Duodenal mucosa (tissue), 2 donors: ENCODE measurements around the gene DAD1.
"Not testable (repeated sequence)": the region's sequence is repeated elsewhere in the genome, so short reads cannot be mapped to it uniquely, and the experiment has no call there.

Experiments
- H3K27ac ChIP-seq: one replicate; pipeline ENCODE4 v1.7.0; 2013; ENCODE audit warnings: low read depth, low read length
- H3K27me3 ChIP-seq, 2 donors: one replicate each; pipeline ENCODE4 v1.7.0; 2013; ENCODE audit warnings: low read length in 2 of 2, control low read depth in 1 of 2; ENCODE audit not compliant: insufficient read depth in 2 of 2, control insufficient read depth in 1 of 2
- H3K36me3 ChIP-seq, 2 donors: one replicate each; pipeline ENCODE4 v1.7.0; 2013; ENCODE audit warnings: low read length in 2 of 2, control low read depth in 1 of 2; ENCODE audit not compliant: insufficient read depth in 2 of 2, control insufficient read depth in 1 of 2
- H3K4me1 ChIP-seq, 2 donors: one replicate each; pipeline ENCODE4 v1.7.0; 2013; ENCODE audit warnings: low read length in 2 of 2, control low read depth in 1 of 2; ENCODE audit not compliant: insufficient read depth in 2 of 2, control insufficient read depth in 1 of 2
- H3K4me3 ChIP-seq, 2 donors: one replicate each; pipeline ENCODE4 v1.7.0; 2013; ENCODE audit warnings: low read length in 2 of 2, low read depth in 1 of 2
- H3K9ac ChIP-seq, 2 donors: one replicate each; pipeline ENCODE4 v1.7.0; 2013; ENCODE audit warnings: low read length in 2 of 2, low read depth in 1 of 2
- H3K9me3 ChIP-seq, 2 donors: one replicate each; pipeline ENCODE4 v1.7.0; 2013; ENCODE audit warnings: low read length in 2 of 2, control low read depth in 1 of 2; ENCODE audit not compliant: control insufficient read depth in 1 of 2

Gene DAD1

DNA sequence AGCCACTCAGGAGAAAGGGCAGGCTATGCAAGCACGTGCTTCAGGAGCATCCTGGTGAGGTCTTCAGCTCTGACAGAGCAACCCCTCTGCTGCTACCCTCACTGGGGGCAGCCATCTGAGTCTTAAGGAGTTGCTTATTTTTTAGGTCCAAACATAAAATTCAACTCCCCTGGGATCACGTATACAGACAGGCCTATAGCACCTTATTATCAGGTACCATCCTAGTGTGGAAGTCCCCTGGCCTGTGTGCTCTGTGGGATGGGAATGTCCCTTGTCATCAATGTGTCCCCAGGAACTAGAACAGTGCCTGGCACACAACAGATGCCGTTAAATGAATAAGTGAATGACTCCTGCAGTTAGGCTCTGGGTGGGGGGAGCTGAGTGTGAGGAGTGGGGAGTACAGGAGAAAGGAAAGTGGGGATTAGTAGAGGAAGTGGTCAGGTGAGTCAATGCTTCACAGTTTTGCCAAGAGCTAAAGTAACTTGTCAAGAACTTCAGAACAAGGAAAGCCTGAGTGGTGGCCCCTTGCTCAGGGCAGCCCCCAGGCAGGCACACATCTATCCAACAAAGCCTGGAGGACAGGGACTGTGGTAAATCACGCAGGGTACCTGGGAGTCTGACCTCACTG lies 33.5 kb downstream of the DAD1 start:
- Histone ChIP-seq H3K4me1 (peaks cover 48 to 56% of the 10 kb centered on the region in 2 donors), H3K27me3 (no peaks in the 10 kb centered on the region), H3K9ac (peak overlapping the region; percentile 34 to 39), H3K4me3 (no peak overlapping the region), H3K36me3 (no peaks in the 10 kb centered on the region), H3K9me3 (no peaks in the 10 kb centered on the region), H3K27ac (peak overlapping the region; percentile 79)

DNA sequence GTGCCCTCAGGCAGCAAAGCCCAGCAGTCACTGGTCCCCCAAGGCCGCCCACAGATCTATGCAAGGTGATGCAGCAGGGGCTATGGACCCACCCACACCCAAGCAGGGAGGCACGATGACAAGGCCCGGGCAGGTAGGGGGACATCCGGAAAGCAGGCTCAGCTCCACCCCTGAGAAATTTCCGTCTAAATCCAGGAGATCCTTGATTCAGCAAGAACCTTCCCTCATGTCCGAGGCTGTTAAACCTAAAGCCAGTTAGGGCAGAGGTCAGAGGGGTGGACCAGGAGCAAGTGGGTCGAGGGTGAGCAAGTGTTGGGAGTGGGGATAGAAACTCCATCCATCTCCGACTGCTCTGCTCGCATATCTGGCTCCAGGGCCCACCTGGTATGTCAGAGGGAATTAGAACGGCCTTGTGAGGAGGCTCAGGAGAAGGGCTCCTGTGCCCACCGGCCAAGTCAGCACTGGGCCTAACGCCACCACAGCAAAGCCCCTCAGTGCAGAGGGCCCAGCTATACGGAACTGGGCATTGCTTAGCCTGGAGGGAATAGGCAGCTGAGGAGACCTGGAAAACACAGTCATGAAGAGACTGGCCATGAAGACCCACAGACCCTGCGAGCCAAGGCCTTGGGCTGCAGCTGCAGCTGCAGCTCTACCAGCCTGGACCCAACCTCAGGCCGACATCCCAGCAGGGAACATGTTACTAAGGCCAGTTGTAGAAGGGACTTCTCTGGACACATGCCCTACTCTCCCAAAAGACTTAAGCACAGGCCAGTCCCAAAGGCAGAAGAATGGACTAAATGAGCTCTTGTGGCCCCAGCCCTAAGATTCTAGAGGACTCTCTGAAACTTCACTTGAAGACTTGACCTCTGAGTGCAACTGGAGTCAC lies 34.3 kb downstream of the DAD1 start:
- H3K27ac ChIP-seq, result peak overlapping the region; percentile 45
- no peaks in the 10 kb centered on the region for H3K36me3 ChIP-seq

DNA sequence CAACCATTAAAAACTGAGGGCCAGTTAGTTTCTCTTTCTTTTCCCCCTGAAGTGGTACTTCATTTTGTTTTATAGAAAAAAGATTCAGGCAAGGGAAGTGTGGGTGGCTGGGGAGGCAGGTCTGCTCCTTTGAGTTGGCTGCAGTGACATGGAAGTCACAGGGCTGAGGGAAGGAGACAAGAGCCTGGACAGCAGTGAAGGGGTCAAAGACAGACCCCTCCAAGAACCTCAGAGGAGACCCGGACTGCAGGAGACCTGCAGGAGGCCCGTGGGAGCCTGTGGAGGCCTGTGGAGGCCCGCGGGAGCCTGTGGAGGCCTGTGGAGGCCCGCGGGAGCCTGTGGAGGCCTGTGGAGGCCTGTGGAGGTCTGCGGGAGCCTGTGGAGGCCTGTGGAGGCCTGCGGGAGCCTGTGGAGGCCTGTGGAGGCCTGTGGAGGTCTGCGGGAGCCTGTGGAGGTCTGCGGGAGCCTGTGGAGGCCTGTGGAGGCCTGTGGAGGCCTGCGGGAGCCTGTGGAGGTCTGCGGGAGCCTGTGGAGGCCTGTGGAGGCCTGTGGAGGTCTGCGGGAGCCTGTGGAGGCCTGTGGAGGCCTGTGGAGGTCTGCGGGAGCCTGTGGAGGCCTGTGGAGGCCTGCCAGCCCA lies 35.0 kb downstream of the DAD1 start:
- not testable (repeated sequence) for H3K27me3 ChIP-seq, H3K9ac ChIP-seq, H3K9me3 ChIP-seq, H3K4me3 ChIP-seq, H3K27ac ChIP-seq, H3K36me3 ChIP-seq
- peaks cover 48 to 55% of the 10 kb centered on the region in 2 donors for H3K4me1 ChIP-seq

More for the DNA sequence above, 34.3 kb downstream of the DAD1 start:
- peaks cover 48 to 56% of the 10 kb centered on the region in 2 donors for H3K4me1 ChIP-seq
- peak overlapping the region in 1 of 2 donors; percentile 9 for H3K9ac ChIP-seq
- H3K4me3 ChIP-seq, result no peak overlapping the region
- H3K9me3 ChIP-seq, result no peaks in the 10 kb centered on the region
- no peaks in the 10 kb centered on the region for H3K27me3 ChIP-seq

DNA sequence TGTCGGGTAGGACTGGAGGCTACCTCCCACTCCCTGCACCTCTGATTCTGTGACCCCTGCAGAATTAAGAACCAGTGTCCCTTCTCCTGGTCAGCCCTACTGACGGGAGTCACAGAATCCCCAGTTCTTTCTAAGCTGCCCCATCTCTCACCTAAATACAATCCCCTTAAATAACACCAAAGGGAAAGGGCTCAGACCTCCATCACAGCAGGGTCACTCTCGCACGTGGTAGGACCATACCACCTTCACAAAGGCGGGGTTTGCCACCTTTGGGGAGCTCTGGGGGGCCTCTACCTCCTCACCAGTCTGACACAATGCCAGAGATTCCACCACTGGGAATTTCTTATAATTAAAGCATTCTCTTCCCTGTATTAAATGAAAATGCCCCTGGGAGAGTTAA lies 35.6 kb downstream of the DAD1 start:
- no peak overlapping the region for H3K4me3 ChIP-seq
- no peak overlapping the region for H3K9ac ChIP-seq
- H3K4me1 ChIP-seq, result peaks cover 42 to 50% of the 10 kb centered on the region in 2 donors
- no peaks in the 10 kb centered on the region for H3K27me3 ChIP-seq
- no peaks in the 10 kb centered on the region for H3K36me3 ChIP-seq
- no peaks in the 10 kb centered on the region for H3K9me3 ChIP-seq
- no peak overlapping the region for H3K27ac ChIP-seq

DNA sequence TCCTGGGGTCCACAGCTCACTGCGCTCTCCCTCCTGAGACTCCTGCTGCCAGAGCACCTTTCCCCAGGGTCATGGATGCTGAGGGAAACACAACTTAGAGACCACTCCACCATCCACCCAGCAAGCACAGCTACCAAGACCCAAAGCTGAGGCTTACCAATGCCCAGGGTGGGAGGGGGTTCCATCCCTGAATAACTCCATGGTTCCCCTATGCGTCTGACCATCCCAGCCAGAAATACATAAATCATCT lies 36.3 kb downstream of the DAD1 start:
- H3K4me3 ChIP-seq, result no peak overlapping the region
- no peak overlapping the region for H3K9ac ChIP-seq
- no peaks in the 10 kb centered on the region for H3K36me3 ChIP-seq
- H3K27me3 ChIP-seq, result no peaks in the 10 kb centered on the region
- no peaks in the 10 kb centered on the region for H3K9me3 ChIP-seq
- H3K27ac ChIP-seq, result no peak overlapping the region
- peaks cover 41 to 49% of the 10 kb centered on the region in 2 donors for H3K4me1 ChIP-seq

DNA sequence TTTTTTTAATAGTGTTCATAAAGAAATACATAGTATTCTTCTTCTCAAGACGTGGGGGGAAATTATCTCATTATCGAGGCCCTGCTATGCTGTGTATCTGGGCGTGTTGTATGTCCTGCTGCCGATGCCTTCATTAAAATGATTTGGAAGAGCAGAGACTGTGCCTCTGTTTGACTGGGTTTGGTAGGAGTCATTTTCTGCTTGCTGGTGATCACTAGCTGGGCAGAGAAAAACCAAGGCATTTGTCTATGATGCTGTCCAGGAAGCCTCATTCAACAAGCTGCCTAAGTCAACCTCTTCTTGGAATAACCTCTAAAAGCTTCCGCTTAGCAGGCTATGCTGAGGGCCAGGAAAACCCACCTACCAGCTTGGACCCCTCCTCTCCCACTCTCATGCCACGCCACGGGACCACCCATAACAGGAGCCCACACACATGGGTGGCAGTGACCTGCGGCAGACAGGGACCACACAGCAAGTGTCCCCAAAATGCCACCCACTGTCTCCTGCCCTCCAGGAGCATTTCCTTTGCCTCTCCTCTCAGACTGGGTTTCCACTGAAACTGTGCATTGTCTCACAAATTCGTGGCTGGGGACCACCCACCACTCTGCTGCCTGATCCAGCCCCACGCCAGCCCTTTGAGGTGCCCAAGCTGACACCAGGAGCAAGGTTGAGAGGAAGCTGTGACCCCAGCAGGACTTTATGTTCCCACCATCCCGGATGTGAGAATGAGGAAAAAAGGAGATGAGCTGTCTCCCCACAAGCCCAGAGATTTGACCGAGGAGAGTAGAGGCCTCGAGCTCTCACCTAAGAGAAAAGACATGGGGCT lies 36.8 kb downstream of the DAD1 start:
- Histone ChIP-seq H3K4me1 (peaks cover 41 to 48% of the 10 kb centered on the region in 2 donors), H3K27ac (no peak overlapping the region), H3K27me3 (no peaks in the 10 kb centered on the region), H3K4me3 (no peak overlapping the region), H3K36me3 (no peaks in the 10 kb centered on the region), H3K9me3 (no peaks in the 10 kb centered on the region), H3K9ac (peak overlapping the region in 1 of 2 donors; percentile 16)

DNA sequence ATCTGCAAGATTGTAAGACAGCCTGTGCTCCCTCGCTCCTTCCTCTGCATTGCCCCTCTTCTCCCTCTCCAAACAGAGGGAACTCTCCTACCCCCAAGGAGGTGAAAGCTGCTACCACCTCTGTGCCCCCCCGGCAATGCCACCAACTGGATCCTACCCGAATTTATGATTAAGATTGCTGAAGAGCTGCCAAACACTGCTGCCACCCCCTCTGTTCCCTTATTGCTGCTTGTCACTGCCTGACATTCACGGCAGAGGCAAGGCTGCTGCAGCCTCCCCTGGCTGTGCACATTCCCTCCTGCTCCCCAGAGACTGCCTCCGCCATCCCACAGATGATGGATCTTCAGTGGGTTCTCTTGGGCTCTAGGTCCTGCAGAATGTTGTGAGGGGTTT lies 37.4 kb downstream of the DAD1 start:
- Histone ChIP-seq H3K4me1 (peaks cover 41 to 51% of the 10 kb centered on the region in 2 donors), H3K27me3 (no peaks in the 10 kb centered on the region), H3K9me3 (no peaks in the 10 kb centered on the region), H3K9ac (peak overlapping the region in 1 of 2 donors; percentile 12), H3K27ac (no peak overlapping the region), H3K36me3 (no peaks in the 10 kb centered on the region), H3K4me3 (no peak overlapping the region)

DNA sequence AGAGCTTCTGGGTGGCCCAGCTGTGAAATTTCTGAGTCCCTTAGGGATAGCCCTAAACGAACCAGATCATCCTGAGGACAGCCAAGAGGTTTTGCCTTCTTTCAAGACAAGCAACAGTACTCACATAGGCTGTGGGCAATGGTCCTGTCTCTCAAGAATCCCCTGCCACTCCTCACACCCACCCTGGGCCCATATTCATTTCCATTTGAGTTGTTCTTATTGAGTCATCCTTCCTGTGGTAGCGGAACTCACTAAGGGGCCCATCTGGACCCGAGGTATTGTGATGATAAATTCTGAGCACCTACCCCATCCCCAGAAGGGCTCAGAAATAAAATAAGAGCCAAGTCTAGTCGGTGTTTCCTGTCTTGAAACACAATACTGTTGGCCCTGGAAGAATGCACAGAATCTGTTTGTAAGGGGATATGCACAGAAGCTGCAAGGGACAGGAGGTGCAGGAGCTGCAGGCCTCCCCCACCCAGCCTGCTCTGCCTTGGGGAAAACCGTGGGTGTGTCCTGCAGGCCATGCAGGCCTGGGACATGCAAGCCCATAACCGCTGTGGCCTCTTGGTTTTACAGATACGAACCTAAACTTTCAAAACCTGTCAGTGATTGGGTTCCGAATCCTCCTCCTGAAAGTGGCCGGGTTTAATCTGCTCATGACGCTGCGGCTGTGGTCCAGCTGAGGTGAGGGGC lies 38.9 kb downstream of the DAD1 start:
- H3K27me3 ChIP-seq, result no peaks in the 10 kb centered on the region
- peak overlapping the region; percentile 7 to 39 for H3K9ac ChIP-seq
- H3K27ac ChIP-seq, result peak overlapping the region; percentile 21
- H3K36me3 ChIP-seq, result no peaks in the 10 kb centered on the region
- peak overlapping the region in 1 of 2 donors; percentile 16 for H3K4me3 ChIP-seq
- peaks cover 40 to 49% of the 10 kb centered on the region in 2 donors for H3K4me1 ChIP-seq
- H3K9me3 ChIP-seq, result no peaks in the 10 kb centered on the region

DNA sequence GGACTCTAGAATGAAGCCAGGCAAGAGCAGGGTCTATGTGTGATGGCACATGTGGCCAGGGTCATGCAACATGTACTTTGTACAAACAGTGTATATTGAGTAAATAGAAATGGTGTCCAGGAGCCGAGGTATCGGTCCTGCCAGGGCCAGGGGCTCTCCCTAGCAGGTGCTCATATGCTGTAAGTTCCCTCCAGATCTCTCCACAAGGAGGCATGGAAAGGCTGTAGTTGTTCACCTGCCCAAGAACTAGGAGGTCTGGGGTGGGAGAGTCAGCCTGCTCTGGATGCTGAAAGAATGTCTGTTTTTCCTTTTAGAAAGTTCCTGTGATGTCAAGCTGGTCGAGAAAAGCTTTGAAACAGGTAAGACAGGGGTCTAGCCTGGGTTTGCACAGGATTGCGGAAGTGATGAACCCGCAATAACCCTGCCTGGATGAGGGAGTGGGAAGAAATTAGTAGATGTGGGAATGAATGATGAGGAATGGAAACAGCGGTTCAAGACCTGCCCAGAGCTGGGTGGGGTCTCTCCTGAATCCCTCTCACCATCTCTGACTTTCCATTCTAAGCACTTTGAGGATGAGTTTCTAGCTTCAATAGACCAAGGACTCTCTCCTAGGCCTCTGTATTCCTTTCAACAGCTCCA lies 39.6 kb downstream of the DAD1 start:
- no peak overlapping the region for H3K4me3 ChIP-seq
- H3K4me1 ChIP-seq, result peaks cover 40 to 49% of the 10 kb centered on the region in 2 donors
- no peaks in the 10 kb centered on the region for H3K9me3 ChIP-seq
- peak overlapping the region in 1 of 2 donors; percentile 39 for H3K9ac ChIP-seq
- H3K36me3 ChIP-seq, result no peaks in the 10 kb centered on the region
- no peak overlapping the region for H3K27ac ChIP-seq
- H3K27me3 ChIP-seq, result no peaks in the 10 kb centered on the region
